ENCODE measurements around the gene PTDSS2.

PTDSS2 gene

GRCh38 chr11:416051-416756, 33.9 kb upstream of the PTDSS2 start:
- H3K27me3 ChIP-seq (ENCODE audit: insufficient read depth, low read depth), result peaks cover 54% of the 10 kb centered on the region
- no peaks in the 10 kb centered on the region for H3K4me1 ChIP-seq (ENCODE audit: low read depth, poor library complexity, severe bottlenecking)
- TF ChIP-seq CTCF (conservative IDR thresholded peaks at IDR 0.05; ENCODE audit: low read depth, low read length), result no peak
- H3K4me3 ChIP-seq (IDR thresholded peaks at IDR 0.05; ENCODE audit: insufficient read depth, low read depth, low read length), result no peak overlapping the region
- H3K36me3 ChIP-seq (ENCODE audit: insufficient read depth), result no peaks in the 10 kb centered on the region
- no peak overlapping the region for H3K9ac ChIP-seq
- no peaks in the 10 kb centered on the region for H4K20me1 ChIP-seq (ENCODE audit: insufficient read depth)
- no peak overlapping the region for H3K4me2 ChIP-seq
- no peak overlapping the region for H3K27ac ChIP-seq
- no peaks in the 10 kb centered on the region for H3K79me2 ChIP-seq (ENCODE audit: insufficient read depth, low read depth)
- H2AFZ ChIP-seq (ENCODE audit: low read depth), result no peak overlapping the region

GRCh38 chr11:416757-417621, 33.1 kb upstream of the PTDSS2 start:
- no peak for TF ChIP-seq CTCF (conservative IDR thresholded peaks at IDR 0.05; ENCODE audit: low read depth, low read length)
- Histone ChIP-seq H2AFZ (ENCODE audit: low read depth) (no peak overlapping the region), H3K27ac (no peak overlapping the region), H3K79me2 (ENCODE audit: insufficient read depth, low read depth) (no peaks in the 10 kb centered on the region), H3K4me1 (ENCODE audit: low read depth, poor library complexity, severe bottlenecking) (no peaks in the 10 kb centered on the region), H3K27me3 (ENCODE audit: insufficient read depth, low read depth) (peaks cover 57% of the 10 kb centered on the region), H3K36me3 (ENCODE audit: insufficient read depth) (no peaks in the 10 kb centered on the region), H3K4me2 (no peak overlapping the region), H3K4me3 (IDR thresholded peaks at IDR 0.05; ENCODE audit: insufficient read depth, low read depth, low read length) (no peak overlapping the region), H4K20me1 (ENCODE audit: insufficient read depth) (no peaks in the 10 kb centered on the region), H3K9ac (no peak overlapping the region)

GRCh38 chr11:417652-418342, 32.3 kb upstream of the PTDSS2 start:
- H3K4me1 ChIP-seq (ENCODE audit: low read depth, poor library complexity, severe bottlenecking), result no peaks in the 10 kb centered on the region
- no peak overlapping the region for H2AFZ ChIP-seq (ENCODE audit: low read depth)
- H3K79me2 ChIP-seq (ENCODE audit: insufficient read depth, low read depth), result no peaks in the 10 kb centered on the region
- H4K20me1 ChIP-seq (ENCODE audit: insufficient read depth), result no peaks in the 10 kb centered on the region
- H3K4me2 ChIP-seq, result no peak overlapping the region
- no peaks in the 10 kb centered on the region for H3K36me3 ChIP-seq (ENCODE audit: insufficient read depth)
- H3K9ac ChIP-seq, result no peak overlapping the region
- H3K27me3 ChIP-seq (ENCODE audit: insufficient read depth, low read depth), result peaks cover 54% of the 10 kb centered on the region
- H3K4me3 ChIP-seq (IDR thresholded peaks at IDR 0.05; ENCODE audit: insufficient read depth, low read depth, low read length), result no peak overlapping the region
- H3K27ac ChIP-seq, result no peak overlapping the region
- no peak for TF ChIP-seq CTCF (conservative IDR thresholded peaks at IDR 0.05; ENCODE audit: low read depth, low read length)

- no peak for TF ChIP-seq CTCF (conservative IDR thresholded peaks at IDR 0.05; ENCODE audit: low read depth, low read length)
- H2AFZ ChIP-seq (ENCODE audit: low read depth), result no peak overlapping the region
- H3K4me2 ChIP-seq, result no peak overlapping the region
These were observed 31.5 kb upstream of the PTDSS2 start for GRCh38 chr11:418343-419247.

More at GRCh38 chr11:418343-419247, 31.5 kb upstream of the PTDSS2 start:
- Histone ChIP-seq H3K27me3 (ENCODE audit: insufficient read depth, low read depth) (peaks cover 49% of the 10 kb centered on the region), H3K4me1 (ENCODE audit: low read depth, poor library complexity, severe bottlenecking) (no peaks in the 10 kb centered on the region), H3K27ac (no peak overlapping the region), H4K20me1 (ENCODE audit: insufficient read depth) (no peaks in the 10 kb centered on the region), H3K9ac (no peak overlapping the region), H3K36me3 (ENCODE audit: insufficient read depth) (no peaks in the 10 kb centered on the region), H3K4me3 (IDR thresholded peaks at IDR 0.05; ENCODE audit: insufficient read depth, low read depth, low read length) (no peak overlapping the region), H3K79me2 (ENCODE audit: insufficient read depth, low read depth) (no peaks in the 10 kb centered on the region)
